GM12878 (cell line): ENCODE data around the gene LMX1B.

Experiments used
- CHD1 ChIP-seq: IDR thresholded peaks from 2 replicates; pipeline ENCODE4 v1.6.1; 2012; ENCODE audit warnings: low read depth, low read length, improper control_type of control experiment
- CREB1 ChIP-seq: IDR thresholded peaks from 2 replicates; pipeline ENCODE4 v1.6.1; 2012; ENCODE audit warnings: low read depth, mild to moderate bottlenecking, inconsistent platforms
- EED ChIP-seq: sonication (generic); IDR thresholded peaks from 2 replicates; pipeline ENCODE4 v1.6.1; 2016; ENCODE audit warnings: antibody characterized with exemption, low read depth
- NFYB ChIP-seq: IDR thresholded peaks from 2 replicates; pipeline ENCODE4 v1.6.1; 2011; ENCODE audit warnings: low read depth, mild to moderate bottlenecking, low read length, improper control_type of control experiment, moderate library complexity; ENCODE audit not compliant: insufficient read depth
- POLR2A ChIP-seq: IDR thresholded peaks from 2 replicates; pipeline ENCODE4 v1.6.1; 2011; ENCODE audit warnings: low read depth, mild to moderate bottlenecking, low read length
- POLR2AphosphoS5 ChIP-seq: IDR thresholded peaks from 2 replicates; pipeline ENCODE4 v1.6.1; 2011; ENCODE audit warnings: mild to moderate bottlenecking, low read length, inconsistent platforms
- TAF1 ChIP-seq: IDR thresholded peaks from 2 replicates; pipeline ENCODE4 v1.6.1; 2011; ENCODE audit warnings: mild to moderate bottlenecking, low read depth, low read length, borderline replicate concordance
- TF ChIP-seq, protein P1 (sequence below): fragments of 450-650 bp; IDR thresholded peaks from 2 replicates; pipeline ENCODE4 v1.6.1; 2014; ENCODE audit warnings: mild to moderate bottlenecking
- TF ChIP-seq, protein P2 (sequence below): IDR thresholded peaks from 2 replicates; pipeline ENCODE4 v1.6.1; 2012; ENCODE audit warnings: mild to moderate bottlenecking, low read depth, low read length
- TF ChIP-seq, protein P3 (sequence below): IDR thresholded peaks from 2 replicates; pipeline ENCODE4 v1.6.1; 2012; ENCODE audit warnings: low read depth, low read length, improper control_type of control experiment
- TF ChIP-seq, protein P4 (sequence below): fragments of 450-650 bp; formaldehyde crosslinking; IDR thresholded peaks from 2 replicates; pipeline ENCODE4 v1.4.0; 2020; ENCODE audit warnings: mild to moderate bottlenecking, moderate library complexity

DNA sequence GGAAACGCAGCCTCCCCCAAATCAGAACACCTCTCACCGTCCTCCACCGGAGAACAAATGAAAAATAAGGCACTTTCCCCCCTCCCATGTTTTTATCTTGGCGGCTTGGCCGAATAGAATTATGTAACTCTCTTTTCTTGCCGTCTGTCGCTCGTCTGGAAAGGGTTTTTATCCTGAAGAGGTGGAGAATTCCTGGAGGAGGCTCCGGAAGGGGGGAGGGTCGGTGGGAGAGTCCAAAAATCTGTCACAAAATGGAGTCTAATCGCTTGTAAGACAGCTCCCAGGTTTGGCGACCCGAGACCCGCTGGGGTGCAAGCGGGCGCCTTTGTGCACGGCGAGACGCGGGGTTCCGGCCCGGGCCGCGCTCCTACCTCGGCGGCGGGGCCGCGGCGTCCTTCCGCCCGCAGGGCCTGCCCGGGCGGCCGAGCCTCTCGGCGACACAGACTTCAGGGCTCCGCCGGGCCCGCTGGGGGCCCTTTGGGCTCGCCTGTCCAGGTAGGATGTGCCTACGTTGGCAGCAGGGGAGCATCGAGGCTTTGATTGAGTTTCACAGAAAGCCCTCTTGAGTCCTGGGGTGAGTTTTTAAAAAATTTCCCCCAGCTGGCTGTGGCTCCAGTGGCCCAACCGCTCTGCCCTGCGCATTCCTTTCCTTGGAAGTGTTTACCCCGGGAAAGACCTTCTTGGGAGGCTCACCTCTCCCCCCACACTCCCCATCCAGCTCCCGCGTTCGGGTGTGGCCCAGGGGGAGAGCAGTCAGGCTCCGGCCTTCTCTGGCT is 5.0 kb downstream of the LMX1B start:
- no peak for TF ChIP-seq NFYB
- TF ChIP-seq, protein P1, sequence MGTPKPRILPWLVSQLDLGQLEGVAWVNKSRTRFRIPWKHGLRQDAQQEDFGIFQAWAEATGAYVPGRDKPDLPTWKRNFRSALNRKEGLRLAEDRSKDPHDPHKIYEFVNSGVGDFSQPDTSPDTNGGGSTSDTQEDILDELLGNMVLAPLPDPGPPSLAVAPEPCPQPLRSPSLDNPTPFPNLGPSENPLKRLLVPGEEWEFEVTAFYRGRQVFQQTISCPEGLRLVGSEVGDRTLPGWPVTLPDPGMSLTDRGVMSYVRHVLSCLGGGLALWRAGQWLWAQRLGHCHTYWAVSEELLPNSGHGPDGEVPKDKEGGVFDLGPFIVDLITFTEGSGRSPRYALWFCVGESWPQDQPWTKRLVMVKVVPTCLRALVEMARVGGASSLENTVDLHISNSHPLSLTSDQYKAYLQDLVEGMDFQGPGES: no peak
- TF ChIP-seq, protein P2, sequence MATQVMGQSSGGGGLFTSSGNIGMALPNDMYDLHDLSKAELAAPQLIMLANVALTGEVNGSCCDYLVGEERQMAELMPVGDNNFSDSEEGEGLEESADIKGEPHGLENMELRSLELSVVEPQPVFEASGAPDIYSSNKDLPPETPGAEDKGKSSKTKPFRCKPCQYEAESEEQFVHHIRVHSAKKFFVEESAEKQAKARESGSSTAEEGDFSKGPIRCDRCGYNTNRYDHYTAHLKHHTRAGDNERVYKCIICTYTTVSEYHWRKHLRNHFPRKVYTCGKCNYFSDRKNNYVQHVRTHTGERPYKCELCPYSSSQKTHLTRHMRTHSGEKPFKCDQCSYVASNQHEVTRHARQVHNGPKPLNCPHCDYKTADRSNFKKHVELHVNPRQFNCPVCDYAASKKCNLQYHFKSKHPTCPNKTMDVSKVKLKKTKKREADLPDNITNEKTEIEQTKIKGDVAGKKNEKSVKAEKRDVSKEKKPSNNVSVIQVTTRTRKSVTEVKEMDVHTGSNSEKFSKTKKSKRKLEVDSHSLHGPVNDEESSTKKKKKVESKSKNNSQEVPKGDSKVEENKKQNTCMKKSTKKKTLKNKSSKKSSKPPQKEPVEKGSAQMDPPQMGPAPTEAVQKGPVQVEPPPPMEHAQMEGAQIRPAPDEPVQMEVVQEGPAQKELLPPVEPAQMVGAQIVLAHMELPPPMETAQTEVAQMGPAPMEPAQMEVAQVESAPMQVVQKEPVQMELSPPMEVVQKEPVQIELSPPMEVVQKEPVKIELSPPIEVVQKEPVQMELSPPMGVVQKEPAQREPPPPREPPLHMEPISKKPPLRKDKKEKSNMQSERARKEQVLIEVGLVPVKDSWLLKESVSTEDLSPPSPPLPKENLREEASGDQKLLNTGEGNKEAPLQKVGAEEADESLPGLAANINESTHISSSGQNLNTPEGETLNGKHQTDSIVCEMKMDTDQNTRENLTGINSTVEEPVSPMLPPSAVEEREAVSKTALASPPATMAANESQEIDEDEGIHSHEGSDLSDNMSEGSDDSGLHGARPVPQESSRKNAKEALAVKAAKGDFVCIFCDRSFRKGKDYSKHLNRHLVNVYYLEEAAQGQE: no peak
- TF ChIP-seq TAF1: no peak
- TF ChIP-seq POLR2A: no peak
- TF ChIP-seq CREB1: no peak
- TF ChIP-seq POLR2AphosphoS5: no peak
- TF ChIP-seq, protein P3, sequence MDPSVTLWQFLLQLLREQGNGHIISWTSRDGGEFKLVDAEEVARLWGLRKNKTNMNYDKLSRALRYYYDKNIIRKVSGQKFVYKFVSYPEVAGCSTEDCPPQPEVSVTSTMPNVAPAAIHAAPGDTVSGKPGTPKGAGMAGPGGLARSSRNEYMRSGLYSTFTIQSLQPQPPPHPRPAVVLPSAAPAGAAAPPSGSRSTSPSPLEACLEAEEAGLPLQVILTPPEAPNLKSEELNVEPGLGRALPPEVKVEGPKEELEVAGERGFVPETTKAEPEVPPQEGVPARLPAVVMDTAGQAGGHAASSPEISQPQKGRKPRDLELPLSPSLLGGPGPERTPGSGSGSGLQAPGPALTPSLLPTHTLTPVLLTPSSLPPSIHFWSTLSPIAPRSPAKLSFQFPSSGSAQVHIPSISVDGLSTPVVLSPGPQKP: no peak
- TF ChIP-seq, protein P4, sequence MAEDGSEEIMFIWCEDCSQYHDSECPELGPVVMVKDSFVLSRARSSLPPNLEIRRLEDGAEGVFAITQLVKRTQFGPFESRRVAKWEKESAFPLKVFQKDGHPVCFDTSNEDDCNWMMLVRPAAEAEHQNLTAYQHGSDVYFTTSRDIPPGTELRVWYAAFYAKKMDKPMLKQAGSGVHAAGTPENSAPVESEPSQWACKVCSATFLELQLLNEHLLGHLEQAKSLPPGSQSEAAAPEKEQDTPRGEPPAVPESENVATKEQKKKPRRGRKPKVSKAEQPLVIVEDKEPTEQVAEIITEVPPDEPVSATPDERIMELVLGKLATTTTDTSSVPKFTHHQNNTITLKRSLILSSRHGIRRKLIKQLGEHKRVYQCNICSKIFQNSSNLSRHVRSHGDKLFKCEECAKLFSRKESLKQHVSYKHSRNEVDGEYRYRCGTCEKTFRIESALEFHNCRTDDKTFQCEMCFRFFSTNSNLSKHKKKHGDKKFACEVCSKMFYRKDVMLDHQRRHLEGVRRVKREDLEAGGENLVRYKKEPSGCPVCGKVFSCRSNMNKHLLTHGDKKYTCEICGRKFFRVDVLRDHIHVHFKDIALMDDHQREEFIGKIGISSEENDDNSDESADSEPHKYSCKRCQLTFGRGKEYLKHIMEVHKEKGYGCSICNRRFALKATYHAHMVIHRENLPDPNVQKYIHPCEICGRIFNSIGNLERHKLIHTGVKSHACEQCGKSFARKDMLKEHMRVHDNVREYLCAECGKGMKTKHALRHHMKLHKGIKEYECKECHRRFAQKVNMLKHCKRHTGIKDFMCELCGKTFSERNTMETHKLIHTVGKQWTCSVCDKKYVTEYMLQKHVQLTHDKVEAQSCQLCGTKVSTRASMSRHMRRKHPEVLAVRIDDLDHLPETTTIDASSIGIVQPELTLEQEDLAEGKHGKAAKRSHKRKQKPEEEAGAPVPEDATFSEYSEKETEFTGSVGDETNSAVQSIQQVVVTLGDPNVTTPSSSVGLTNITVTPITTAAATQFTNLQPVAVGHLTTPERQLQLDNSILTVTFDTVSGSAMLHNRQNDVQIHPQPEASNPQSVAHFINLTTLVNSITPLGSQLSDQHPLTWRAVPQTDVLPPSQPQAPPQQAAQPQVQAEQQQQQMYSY (CRISPR knock-in tag): no peak
- no peak for TF ChIP-seq EED
- no peak for TF ChIP-seq CHD1
